GM18520 (cell line): ENCODE data around the gene PTPN2.

ENCODE experiments used
- ATAC-seq: cut with Tn5 transposase; IDR thresholded peaks from one replicate; pipeline ENCODE4 v1.9.1; 2021; ENCODE audit not compliant: unreplicated experiment

PTPN2 gene

GRCh38 chr18:12750076-12750714 is 133.8 kb downstream of the PTPN2 start:
- ATAC-seq = no peak

- no peak for ATAC-seq
Observed at GRCh38 chr18:12749121-12749520, 134.9 kb downstream of the PTPN2 start.

GRCh38 chr18:12748671-12749070 is 135.4 kb downstream of the PTPN2 start:
- ATAC-seq = no peak

DNA sequence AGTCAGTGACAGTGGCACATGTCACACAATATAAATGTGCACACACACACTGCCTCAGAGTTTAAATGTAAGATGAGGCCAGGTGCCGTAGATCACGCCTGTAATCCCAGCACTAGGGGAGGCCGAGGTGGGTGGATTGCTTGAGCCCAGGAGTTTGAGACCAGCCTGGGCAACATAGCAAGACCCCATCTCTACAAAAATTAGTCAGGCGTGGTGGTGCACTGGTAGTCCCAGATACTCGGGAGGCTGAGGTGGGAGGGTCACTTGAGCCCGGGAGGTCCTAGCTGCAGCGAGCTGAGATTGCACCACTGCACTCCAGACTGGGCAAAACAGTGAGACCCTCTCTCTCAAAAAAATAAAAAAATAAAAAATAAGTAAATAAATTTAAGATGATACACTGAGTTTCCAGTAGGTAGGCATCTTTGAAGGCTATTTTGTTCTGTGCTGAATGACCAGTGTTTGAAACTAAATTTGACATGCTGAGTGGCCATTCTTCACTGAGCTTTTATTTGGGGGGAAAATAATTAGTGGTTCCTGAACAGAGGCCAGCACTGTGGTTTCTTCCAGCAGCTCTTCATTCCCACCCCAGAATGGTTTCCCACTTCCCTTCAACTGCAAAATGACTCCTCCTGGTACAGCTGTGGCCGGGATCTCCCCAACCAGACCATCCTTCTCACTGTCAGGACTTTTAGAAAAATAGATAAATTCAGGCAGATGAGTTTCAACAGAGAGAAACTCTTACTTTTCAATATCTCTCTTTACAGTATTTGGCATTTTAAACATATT is 136.3 kb downstream of the PTPN2 start:
- ATAC-seq = no peak

DNA sequence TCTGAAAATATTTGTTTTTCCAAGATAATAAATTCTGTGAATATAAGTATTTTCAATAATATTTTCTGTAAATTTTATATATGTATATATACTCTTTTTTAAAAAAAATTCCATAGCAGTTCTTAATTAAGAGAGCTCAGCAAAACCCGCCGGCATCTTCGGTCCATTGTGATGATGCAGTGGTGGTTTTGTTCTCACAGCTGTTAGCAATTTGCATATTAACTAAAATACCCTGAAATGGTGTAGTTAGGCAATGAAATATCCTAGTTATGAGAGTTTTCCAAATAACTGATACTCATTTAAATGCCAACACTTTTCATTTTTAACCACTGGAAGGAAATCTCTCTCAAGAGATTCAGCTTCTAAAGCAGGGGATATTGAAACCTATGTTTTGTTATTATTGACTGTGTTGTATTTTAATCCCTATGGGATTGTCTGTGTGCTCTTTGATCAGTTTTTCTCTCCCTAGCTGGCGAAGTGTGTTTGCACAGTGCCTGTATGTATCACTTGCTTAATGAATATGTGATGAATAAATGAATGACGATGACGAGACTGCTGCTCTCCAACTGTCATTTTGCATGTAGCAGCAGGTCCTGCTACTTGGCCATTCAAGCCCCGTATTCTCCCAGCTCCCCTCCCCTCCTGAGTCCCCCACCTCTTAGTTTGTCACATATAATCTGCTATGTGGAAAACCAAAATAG is 138.8 kb downstream of the PTPN2 start:
- no peak for ATAC-seq

DNA sequence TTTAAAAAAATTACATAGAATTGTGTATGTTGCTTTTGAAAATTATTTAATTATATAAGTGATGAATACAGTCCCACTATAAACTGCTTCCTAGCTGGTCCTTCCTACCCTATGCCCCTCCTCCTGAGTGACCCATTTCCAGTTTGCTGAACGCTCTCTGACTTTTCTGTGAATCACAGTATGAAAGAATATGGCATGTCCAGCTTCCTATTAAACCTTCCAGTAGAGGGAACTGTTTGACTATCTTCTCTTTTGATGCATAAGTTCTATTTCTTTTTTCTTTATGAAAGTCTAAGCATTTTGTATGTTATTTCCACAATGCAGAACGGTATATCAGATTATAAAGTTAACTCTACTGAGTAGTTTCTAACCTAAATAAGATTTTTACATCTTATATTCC is 139.9 kb downstream of the PTPN2 start:
- no peak for ATAC-seq

- ATAC-seq = no peak
Observed at GRCh38 chr18:12742453-12742852, 141.6 kb downstream of the PTPN2 start.
